ENCODE results near the gene MPO. TPM values are rescaled to one million over a fixed set of nuclear protein-coding genes. Genes with fewer than 3 reads are reported as not detected.

The MPO gene
- total RNA-seq, 1 donor = 0.42 TPM

- H3K4me1 ChIP-seq (ENCODE audit: insufficient read depth, low read length) = peaks cover 17% of the 10 kb centered on the region
- H3K4me3 ChIP-seq (ENCODE audit: low read length) = no peak overlapping the region
- no peaks in the 10 kb centered on the region for H3K27me3 ChIP-seq (ENCODE audit: insufficient read depth, low read length)
- no peaks in the 10 kb centered on the region for H3K9me3 ChIP-seq (ENCODE audit: low read depth, low read length)
Observed at GRCh38 chr17:58313815-58314705, 33.3 kb upstream of the MPO start.

GRCh38 chr17:58312829-58313228 lies 32.1 kb upstream of the MPO start:
- H3K4me3 ChIP-seq (ENCODE audit: low read length) = no peak overlapping the region
- peaks cover 20% of the 10 kb centered on the region for H3K4me1 ChIP-seq (ENCODE audit: insufficient read depth, low read length)
- H3K27me3 ChIP-seq (ENCODE audit: insufficient read depth, low read length) = no peaks in the 10 kb centered on the region
- H3K9me3 ChIP-seq (ENCODE audit: low read depth, low read length) = no peaks in the 10 kb centered on the region

- no peak overlapping the region for H3K4me3 ChIP-seq (ENCODE audit: low read length)
- H3K4me1 ChIP-seq (ENCODE audit: insufficient read depth, low read length) = peaks cover 15% of the 10 kb centered on the region
- H3K27me3 ChIP-seq (ENCODE audit: insufficient read depth, low read length) = no peaks in the 10 kb centered on the region
Observed at GRCh38 chr17:58312021-58312630, 31.4 kb upstream of the MPO start.

GRCh38 chr17:58311429-58311894 lies 30.7 kb upstream of the MPO start:
- Histone ChIP-seq H3K4me3 (ENCODE audit: low read length) (no peak overlapping the region), H3K4me1 (ENCODE audit: insufficient read depth, low read length) (peaks cover 15% of the 10 kb centered on the region), H3K27me3 (ENCODE audit: insufficient read depth, low read length) (no peaks in the 10 kb centered on the region), H3K9me3 (ENCODE audit: low read depth, low read length) (no peaks in the 10 kb centered on the region)

More at GRCh38 chr17:58312021-58312630, 31.4 kb upstream of the MPO start:
- no peaks in the 10 kb centered on the region for H3K9me3 ChIP-seq (ENCODE audit: low read depth, low read length)

GRCh38 chr17:58310511-58311428 lies 30.0 kb upstream of the MPO start:
- no peak overlapping the region for H3K4me3 ChIP-seq (ENCODE audit: low read length)
- no peaks in the 10 kb centered on the region for H3K27me3 ChIP-seq (ENCODE audit: insufficient read depth, low read length)
- no peaks in the 10 kb centered on the region for H3K9me3 ChIP-seq (ENCODE audit: low read depth, low read length)
- peaks cover 15% of the 10 kb centered on the region for H3K4me1 ChIP-seq (ENCODE audit: insufficient read depth, low read length)

- Histone ChIP-seq H3K4me3 (ENCODE audit: low read length) (no peak overlapping the region), H3K4me1 (ENCODE audit: insufficient read depth, low read length) (peaks cover 15% of the 10 kb centered on the region), H3K27me3 (ENCODE audit: insufficient read depth, low read length) (no peaks in the 10 kb centered on the region), H3K9me3 (ENCODE audit: low read depth, low read length) (no peaks in the 10 kb centered on the region)
Observed at GRCh38 chr17:58309918-58310259, 29.2 kb upstream of the MPO start.

GRCh38 chr17:58308985-58309917 lies 28.5 kb upstream of the MPO start:
- H3K27me3 ChIP-seq (ENCODE audit: insufficient read depth, low read length) = no peaks in the 10 kb centered on the region
- no peaks in the 10 kb centered on the region for H3K9me3 ChIP-seq (ENCODE audit: low read depth, low read length)
- H3K4me3 ChIP-seq (ENCODE audit: low read length) = no peak overlapping the region
- peaks cover 20% of the 10 kb centered on the region for H3K4me1 ChIP-seq (ENCODE audit: insufficient read depth, low read length)

GRCh38 chr17:58308173-58308984 lies 27.6 kb upstream of the MPO start:
- no peaks in the 10 kb centered on the region for H3K27me3 ChIP-seq (ENCODE audit: insufficient read depth, low read length)
- peaks cover 28% of the 10 kb centered on the region for H3K4me1 ChIP-seq (ENCODE audit: insufficient read depth, low read length)
- H3K4me3 ChIP-seq (ENCODE audit: low read length) = no peak overlapping the region
- H3K9me3 ChIP-seq (ENCODE audit: low read depth, low read length) = no peaks in the 10 kb centered on the region

- peaks cover 36% of the 10 kb centered on the region for H3K4me1 ChIP-seq (ENCODE audit: insufficient read depth, low read length)
- no peak overlapping the region for H3K4me3 ChIP-seq (ENCODE audit: low read length)
Observed at GRCh38 chr17:58307468-58308172, 26.9 kb upstream of the MPO start.

GRCh38 chr17:58306131-58306951 lies 25.6 kb upstream of the MPO start:
- no peaks in the 10 kb centered on the region for H3K27me3 ChIP-seq (ENCODE audit: insufficient read depth, low read length)
- no peak overlapping the region for H3K4me3 ChIP-seq (ENCODE audit: low read length)
- peaks cover 48% of the 10 kb centered on the region for H3K4me1 ChIP-seq (ENCODE audit: insufficient read depth, low read length)
- H3K9me3 ChIP-seq (ENCODE audit: low read depth, low read length) = no peaks in the 10 kb centered on the region

More at GRCh38 chr17:58307468-58308172, 26.9 kb upstream of the MPO start:
- no peaks in the 10 kb centered on the region for H3K9me3 ChIP-seq (ENCODE audit: low read depth, low read length)
- no peaks in the 10 kb centered on the region for H3K27me3 ChIP-seq (ENCODE audit: insufficient read depth, low read length)

- Histone ChIP-seq H3K27me3 (ENCODE audit: insufficient read depth, low read length) (no peaks in the 10 kb centered on the region), H3K9me3 (ENCODE audit: low read depth, low read length) (no peaks in the 10 kb centered on the region), H3K4me3 (ENCODE audit: low read length) (no peak overlapping the region), H3K4me1 (ENCODE audit: insufficient read depth, low read length) (peaks cover 55% of the 10 kb centered on the region)
Observed at GRCh38 chr17:58305626-58306025, 24.9 kb upstream of the MPO start.

- H3K9me3 ChIP-seq (ENCODE audit: low read depth, low read length) = no peaks in the 10 kb centered on the region
- H3K4me3 ChIP-seq (ENCODE audit: low read length) = no peak overlapping the region
- no peaks in the 10 kb centered on the region for H3K27me3 ChIP-seq (ENCODE audit: insufficient read depth, low read length)
- peaks cover 55% of the 10 kb centered on the region for H3K4me1 ChIP-seq (ENCODE audit: insufficient read depth, low read length)
Observed at GRCh38 chr17:58304750-58305486, 24.2 kb upstream of the MPO start.
